Adipocyte (in vitro differentiated cells): ENCODE results near the gene TUBAL3.

Experiments
- DNase-seq: peaks from one replicate; pipeline ENCODE4 v3.0.0-alpha.2; 2015; ENCODE audit warnings: low read depth
- H3K27me3 ChIP-seq: replicated peaks from 2 replicates; pipeline ENCODE4 v1.7.0; 2013; ENCODE audit warnings: mild to moderate bottlenecking, low read length, moderate library complexity; ENCODE audit not compliant: control insufficient read depth, insufficient read depth
- H3K36me3 ChIP-seq: 2 replicates; pipeline ENCODE4 v1.7.0; 2013; ENCODE audit warnings: low read length, mild to moderate bottlenecking, moderate library complexity; ENCODE audit not compliant: control insufficient read depth, insufficient read depth, severe bottlenecking
- H3K4me1 ChIP-seq: 2 replicates; pipeline ENCODE4 v1.7.0; 2013; ENCODE audit warnings: mild to moderate bottlenecking, low read length, moderate library complexity; ENCODE audit not compliant: control insufficient read depth, insufficient read depth
- H3K4me3 ChIP-seq: 2 replicates; pipeline ENCODE4 v1.7.0; 2013; ENCODE audit warnings: mild to moderate bottlenecking, low read length, moderate library complexity
- H3K9ac ChIP-seq: 2 replicates; pipeline ENCODE4 v1.7.0; 2013; ENCODE audit warnings: mild to moderate bottlenecking, low read length, moderate library complexity
- H3K9me3 ChIP-seq: 2 replicates; pipeline ENCODE4 v1.7.0; 2013; ENCODE audit warnings: mild to moderate bottlenecking, low read length, moderate library complexity; ENCODE audit not compliant: control insufficient read depth

TUBAL3 gene

GRCh38 chr10:5404208-5405041 is at the start of gene TUBAL3:
Gene TUBAL3, minus strand, starts transcription at chr10:5404828. Its CDS starts 36 bp downstream, at chr10:5404792.
- no peaks in the 10 kb centered on the region for H3K4me1 ChIP-seq
- H3K27me3 ChIP-seq = no peaks in the 10 kb centered on the region
- no peak within 1 kb of the TSS for H3K9ac ChIP-seq
- DNase-seq = no peak
- no peaks in the 10 kb centered on the region for H3K36me3 ChIP-seq
- no peak within 1 kb of the TSS for H3K4me3 ChIP-seq
- H3K9me3 ChIP-seq = no peaks in the 10 kb centered on the region

- Histone ChIP-seq H3K4me1 (peaks cover 16% of the 10 kb centered on the region), H3K9ac (no peak overlapping the region), H3K9me3 (no peaks in the 10 kb centered on the region), H3K27me3 (no peaks in the 10 kb centered on the region), H3K4me3 (no peak overlapping the region), H3K36me3 (peaks cover 71% of the 10 kb centered on the region)
- DNase-seq = no peak
Measured at GRCh38 chr10:5453749-5454489, 49.3 kb upstream of the TUBAL3 start.

GRCh38 chr10:5450605-5451384 is 46.2 kb upstream of the TUBAL3 start:
- Histone ChIP-seq H3K36me3 (peaks cover 42% of the 10 kb centered on the region), H3K27me3 (no peaks in the 10 kb centered on the region), H3K9me3 (no peaks in the 10 kb centered on the region), H3K4me1 (peaks cover 29% of the 10 kb centered on the region), H3K9ac (no peak overlapping the region), H3K4me3 (no peak overlapping the region)
- DNase-seq = peak; percentile 51

- Histone ChIP-seq H3K4me1 (peaks cover 29% of the 10 kb centered on the region), H3K4me3 (peak overlapping the region; percentile 97), H3K9ac (peak overlapping the region; percentile 93), H3K27me3 (no peaks in the 10 kb centered on the region), H3K9me3 (no peaks in the 10 kb centered on the region), H3K36me3 (peaks cover 32% of the 10 kb centered on the region)
- peak; percentile 86 for DNase-seq
Measured at GRCh38 chr10:5449823-5450222, 45.2 kb upstream of the TUBAL3 start.

- Histone ChIP-seq H3K4me3 (peak overlapping the region; percentile 97), H3K9ac (peak overlapping the region; percentile 93), H3K4me1 (peaks cover 29% of the 10 kb centered on the region), H3K27me3 (no peaks in the 10 kb centered on the region), H3K9me3 (no peaks in the 10 kb centered on the region), H3K36me3 (peaks cover 26% of the 10 kb centered on the region)
- peak; percentile 34 for DNase-seq
Measured at GRCh38 chr10:5449227-5449626, 44.6 kb upstream of the TUBAL3 start.

GRCh38 chr10:5448333-5449001 is 43.8 kb upstream of the TUBAL3 start:
- Histone ChIP-seq H3K4me3 (peak overlapping the region; percentile 97), H3K27me3 (no peaks in the 10 kb centered on the region), H3K9ac (peak overlapping the region; percentile 93), H3K36me3 (peaks cover 18% of the 10 kb centered on the region), H3K4me1 (peaks cover 29% of the 10 kb centered on the region), H3K9me3 (no peaks in the 10 kb centered on the region)
- DNase-seq = no peak

GRCh38 chr10:5447611-5448071 is 43.0 kb upstream of the TUBAL3 start:
- Histone ChIP-seq H3K9ac (peak overlapping the region; percentile 93), H3K9me3 (no peaks in the 10 kb centered on the region), H3K4me1 (peaks cover 29% of the 10 kb centered on the region), H3K27me3 (no peaks in the 10 kb centered on the region), H3K36me3 (peaks cover 10% of the 10 kb centered on the region), H3K4me3 (peak overlapping the region; percentile 97)
- peak; percentile 50 for DNase-seq

GRCh38 chr10:5447056-5447455 is 42.4 kb upstream of the TUBAL3 start:
- DNase-seq = peak; percentile 64
- Histone ChIP-seq H3K36me3 (peaks cover 4% of the 10 kb centered on the region), H3K9ac (peak overlapping the region; percentile 93), H3K4me1 (peaks cover 29% of the 10 kb centered on the region), H3K9me3 (no peaks in the 10 kb centered on the region), H3K4me3 (peak overlapping the region; percentile 97), H3K27me3 (no peaks in the 10 kb centered on the region)

GRCh38 chr10:5446390-5446926 is 41.8 kb upstream of the TUBAL3 start:
- peak; percentile 97 for DNase-seq
- no peaks in the 10 kb centered on the region for H3K9me3 ChIP-seq
- H3K36me3 ChIP-seq = no peaks in the 10 kb centered on the region
- no peaks in the 10 kb centered on the region for H3K27me3 ChIP-seq
- peak overlapping the region; percentile 97 for H3K4me3 ChIP-seq
- peaks cover 29% of the 10 kb centered on the region for H3K4me1 ChIP-seq
- peak overlapping the region; percentile 93 for H3K9ac ChIP-seq

- H3K27me3 ChIP-seq = no peaks in the 10 kb centered on the region
- no peaks in the 10 kb centered on the region for H3K9me3 ChIP-seq
- no peak overlapping the region for H3K9ac ChIP-seq
- no peak overlapping the region for H3K4me3 ChIP-seq
- H3K4me1 ChIP-seq = peaks cover 19% of the 10 kb centered on the region
- DNase-seq = no peak
- H3K36me3 ChIP-seq = no peaks in the 10 kb centered on the region
Measured at GRCh38 chr10:5445006-5445405, 40.4 kb upstream of the TUBAL3 start.
